GM04504 (cell line): Measurements from ENCODE around the gene ABCC10.

ENCODE experiments used
- DNase-seq: peaks from one replicate; pipeline ENCODE4 v3.0.0-alpha.2; 2012; ENCODE audit warnings: low read depth

ABCC10 gene

DNA sequence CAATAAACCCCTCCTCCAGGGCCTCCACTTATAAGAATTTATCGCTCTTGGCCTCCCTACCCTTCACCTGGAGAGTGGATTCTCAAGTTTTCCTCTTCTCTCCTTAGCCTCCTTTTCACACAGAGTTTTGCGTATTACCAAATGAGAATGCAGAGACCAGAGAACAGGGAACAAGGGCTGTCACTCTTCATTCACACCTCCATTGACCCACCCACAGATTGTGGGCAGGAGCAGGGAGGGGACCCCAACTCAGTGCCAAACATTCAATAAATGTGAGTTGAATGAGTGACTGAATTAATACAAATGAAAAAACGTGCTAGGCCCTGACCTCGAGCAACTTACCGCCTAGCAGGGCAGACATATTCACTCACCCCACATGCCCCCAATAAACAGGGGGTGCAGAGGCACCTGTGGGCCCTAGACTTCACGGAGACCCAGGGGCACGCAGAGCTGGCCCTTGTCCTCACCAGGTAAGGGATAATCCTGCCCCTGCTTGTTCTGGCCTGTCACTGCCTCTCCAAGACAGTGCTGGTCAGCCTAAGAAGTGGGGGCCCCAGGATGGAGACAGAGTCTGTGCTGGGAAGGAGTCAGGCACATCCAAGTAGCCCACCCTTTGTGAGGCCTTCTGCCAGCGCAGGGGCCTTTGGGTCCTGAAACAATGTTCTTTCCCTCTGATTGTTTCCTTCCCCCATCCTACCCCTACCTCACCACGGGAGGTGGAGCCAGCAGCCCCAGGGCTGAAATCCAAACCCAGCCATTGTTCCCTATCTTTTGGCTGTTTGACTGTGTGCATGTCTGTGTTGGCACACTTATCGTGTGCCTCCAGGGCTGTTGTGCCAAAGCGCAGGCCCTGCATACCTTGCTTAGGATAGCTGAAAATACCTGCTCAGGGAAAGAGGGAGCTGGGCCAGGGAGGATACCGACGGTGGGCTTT is 41.7 kb downstream of the ABCC10 start:
- DNase-seq = no peak

DNA sequence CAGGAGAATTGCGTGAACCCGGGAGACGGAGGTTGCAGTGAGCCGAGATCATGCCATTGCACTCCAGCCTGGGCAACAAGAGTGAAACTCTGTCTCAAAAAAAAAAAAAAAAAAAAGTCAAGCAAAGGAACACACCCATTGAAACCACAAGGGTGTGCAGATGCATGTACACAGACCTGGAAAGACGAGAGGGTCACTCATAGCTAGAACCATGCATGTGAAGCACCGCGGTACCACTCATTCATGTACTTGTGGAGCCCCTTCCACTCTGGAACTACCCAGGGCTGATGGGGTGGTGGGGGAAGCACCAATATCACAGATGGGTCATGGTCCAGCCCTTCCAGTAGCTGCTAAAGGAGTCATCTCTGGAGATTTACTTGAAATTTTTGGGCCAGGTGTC is 42.6 kb downstream of the ABCC10 start:
- no peak for DNase-seq

DNA sequence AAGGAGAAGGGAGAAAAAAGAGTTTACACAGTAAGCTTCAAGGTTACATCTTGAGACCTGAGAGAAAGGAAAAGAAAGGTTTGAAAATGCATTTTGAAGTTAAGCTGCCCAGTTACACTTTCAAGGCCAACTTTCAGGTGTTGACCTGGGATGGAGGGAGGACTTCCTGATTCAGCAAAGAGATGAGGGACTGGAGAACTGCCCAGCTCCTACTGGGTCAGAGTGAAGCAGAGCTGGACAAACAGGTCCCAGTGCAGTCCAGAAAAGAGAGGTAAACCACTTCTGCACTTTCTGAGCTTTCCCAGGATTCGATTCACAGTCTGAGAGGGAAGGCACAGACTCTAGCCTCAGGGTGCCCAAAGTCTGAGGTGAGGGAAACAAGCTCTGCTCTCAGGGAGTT is 44.1 kb downstream of the ABCC10 start:
- DNase-seq = no peak

DNA sequence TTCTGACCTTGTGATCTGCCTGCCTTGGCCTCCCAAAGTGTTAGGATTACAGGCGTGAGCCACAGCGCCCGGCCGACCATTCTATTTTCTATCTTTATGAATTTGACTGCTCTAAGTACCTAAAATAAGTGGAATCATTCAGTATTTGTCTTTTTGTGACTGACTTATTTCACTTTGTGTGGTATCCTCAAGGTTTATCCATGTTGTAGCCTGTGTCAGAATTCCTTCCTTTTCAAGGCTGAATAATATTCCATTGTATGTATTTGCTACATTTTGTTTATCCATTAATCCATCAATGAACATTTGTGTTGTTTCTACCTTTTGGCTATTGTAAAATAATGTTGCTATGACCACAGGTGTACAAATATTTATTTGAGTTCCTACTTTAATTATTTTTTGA is 45.2 kb downstream of the ABCC10 start:
- no peak for DNase-seq

DNA sequence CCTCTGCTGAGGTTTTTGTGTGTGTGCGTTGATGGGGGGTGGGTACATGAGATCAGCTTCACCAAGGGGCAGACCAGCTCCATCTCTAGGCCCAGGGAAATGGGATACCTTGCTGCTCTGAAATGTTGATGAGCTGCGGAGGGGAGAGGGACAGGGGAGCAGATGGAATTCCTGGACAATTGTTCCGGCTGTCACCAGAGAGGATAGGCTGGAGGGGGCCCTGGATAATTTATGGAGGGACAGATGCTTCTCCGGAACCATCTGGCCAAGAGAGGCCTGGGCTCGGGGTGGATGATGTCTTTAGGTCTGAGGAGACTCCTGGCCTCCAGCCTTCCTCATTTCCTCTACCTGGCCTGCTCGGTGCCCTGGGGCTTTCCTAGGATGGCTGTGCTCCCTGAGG is 48.2 kb downstream of the ABCC10 start:
- no peak for DNase-seq

DNA sequence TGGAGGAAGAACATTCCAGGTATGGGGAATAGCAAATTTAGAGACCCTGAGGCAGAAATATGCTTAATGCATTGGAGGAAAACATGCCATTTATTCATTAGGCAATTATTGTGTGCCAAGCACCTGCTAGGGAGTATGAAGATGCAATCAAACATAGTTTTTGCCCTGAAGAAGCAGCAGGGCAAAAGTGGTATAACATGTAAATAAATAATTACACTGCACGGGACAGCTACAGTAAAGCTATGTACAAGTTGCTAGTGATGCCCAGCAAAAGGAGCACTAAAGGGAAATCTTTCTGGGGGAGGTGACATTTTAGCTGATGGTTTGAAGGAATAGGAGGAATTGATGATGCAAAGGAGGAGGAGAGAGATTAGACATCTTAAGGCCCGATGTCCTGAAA is 49.4 kb downstream of the ABCC10 start:
- DNase-seq = no peak

GRCh38 chr6:43477235-43478007 is 50.1 kb downstream of the ABCC10 start, which contains the start of gene TJAP1:
TJAP1 (plus strand) TSS chr6:43477570; CDS start chr6:43499002, 21,432 bp downstream.
- no peak for DNase-seq

DNA sequence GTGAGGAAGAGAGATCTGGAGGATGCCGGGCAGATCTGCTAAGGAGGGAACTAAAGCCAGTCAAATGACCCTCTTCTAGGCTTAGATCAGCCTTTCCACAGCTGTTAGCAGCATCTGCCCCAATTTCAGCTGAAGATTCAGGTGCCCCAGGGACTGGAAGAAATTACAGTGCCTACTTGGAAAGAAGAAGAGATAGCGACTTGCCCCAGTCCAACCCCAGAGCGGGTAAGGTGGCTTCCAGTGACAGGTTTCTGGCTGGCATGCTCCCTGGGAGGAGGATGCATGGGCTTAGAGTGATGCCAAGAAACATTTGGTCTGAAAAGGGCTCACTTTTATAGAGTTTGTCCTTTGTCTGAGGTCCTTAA is 50.6 kb downstream of the ABCC10 start:
- no peak for DNase-seq

DNA sequence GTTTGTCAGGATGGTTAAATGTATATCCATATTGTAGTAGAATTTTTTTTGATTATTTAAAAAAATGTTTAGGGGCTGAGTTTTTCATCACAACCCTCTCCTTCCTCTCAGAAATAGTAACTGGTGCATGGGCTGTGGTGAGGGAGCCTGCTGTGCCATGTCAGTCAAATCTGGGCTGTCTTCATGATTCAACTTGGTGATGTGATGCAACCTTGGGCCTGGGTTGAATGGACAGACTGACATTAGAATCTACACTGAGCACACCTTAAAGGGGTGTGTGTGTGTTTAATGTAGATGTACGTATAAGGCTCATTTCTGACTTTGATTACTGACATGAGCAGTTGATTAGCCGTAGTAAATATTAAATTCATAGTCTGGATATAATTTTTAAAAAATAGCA is 53.7 kb downstream of the ABCC10 start:
- DNase-seq = no peak

DNA sequence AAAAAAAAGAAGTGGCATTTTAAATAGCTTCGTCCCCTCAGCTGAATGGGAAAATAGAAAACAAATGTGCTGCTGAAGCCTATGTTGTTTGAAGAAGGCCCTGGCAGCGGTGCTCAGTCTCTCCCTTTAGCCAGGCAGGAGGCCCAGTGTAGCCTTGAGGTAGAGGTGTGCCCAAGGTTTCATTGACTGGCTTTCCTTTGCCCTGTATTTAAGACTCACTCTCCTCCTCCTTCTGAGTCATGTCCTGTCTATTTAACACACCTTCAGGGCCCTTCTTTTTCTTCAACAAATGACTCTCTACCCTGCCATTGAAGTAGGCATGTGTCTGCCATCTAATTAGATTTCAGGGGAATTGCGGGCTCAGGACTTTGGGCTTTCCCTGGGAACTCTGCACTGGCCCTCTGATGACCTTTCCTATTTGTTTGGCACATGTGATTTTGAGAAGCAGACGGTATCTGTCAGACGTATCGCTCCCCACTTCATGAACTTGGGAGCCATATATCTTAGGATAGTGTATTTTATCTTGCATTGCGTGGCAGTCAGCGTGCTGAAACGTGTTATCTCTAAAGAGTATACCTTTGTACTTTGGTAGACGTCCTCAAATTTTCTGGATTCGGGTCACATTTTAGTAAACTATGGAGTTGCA is 54.4 kb downstream of the ABCC10 start:
- DNase-seq = no peak

DNA sequence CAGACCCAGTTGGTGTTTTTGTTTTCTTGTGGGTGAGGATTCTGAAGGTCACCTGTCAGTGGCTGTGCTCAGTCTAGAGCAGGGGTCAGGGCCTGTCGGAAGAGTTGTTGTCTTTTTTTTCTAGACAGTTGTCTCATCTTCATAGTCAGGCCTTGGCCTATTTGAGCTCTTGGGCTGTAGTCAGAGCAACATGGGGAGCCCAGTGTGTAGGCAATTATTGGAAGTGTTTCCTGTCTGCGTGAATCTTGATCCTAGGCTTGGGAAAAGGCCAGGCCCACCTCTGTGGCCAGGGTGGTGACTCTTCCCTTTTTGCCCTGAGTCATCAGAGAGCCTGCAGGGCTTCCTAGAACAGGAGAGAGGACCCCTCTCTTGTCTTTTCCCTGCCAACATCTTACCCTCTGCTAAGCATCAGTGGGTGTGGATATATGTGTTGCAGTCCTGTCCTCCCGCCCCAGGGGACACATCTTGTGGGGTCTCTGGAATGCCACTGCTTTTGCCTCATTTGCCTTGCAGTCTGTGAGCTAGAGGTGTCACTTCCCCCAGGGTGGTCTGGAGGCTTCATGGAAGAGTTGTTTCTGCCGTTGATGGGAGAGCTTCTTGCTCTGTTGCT is 61.4 kb downstream of the ABCC10 start:
- no peak for DNase-seq

- DNase-seq = no peak
Observed at GRCh38 chr6:43489277-43490072, 62.1 kb downstream of the ABCC10 start.

- no peak for DNase-seq
Observed at GRCh38 chr6:43490523-43490939, 63.2 kb downstream of the ABCC10 start.

DNA sequence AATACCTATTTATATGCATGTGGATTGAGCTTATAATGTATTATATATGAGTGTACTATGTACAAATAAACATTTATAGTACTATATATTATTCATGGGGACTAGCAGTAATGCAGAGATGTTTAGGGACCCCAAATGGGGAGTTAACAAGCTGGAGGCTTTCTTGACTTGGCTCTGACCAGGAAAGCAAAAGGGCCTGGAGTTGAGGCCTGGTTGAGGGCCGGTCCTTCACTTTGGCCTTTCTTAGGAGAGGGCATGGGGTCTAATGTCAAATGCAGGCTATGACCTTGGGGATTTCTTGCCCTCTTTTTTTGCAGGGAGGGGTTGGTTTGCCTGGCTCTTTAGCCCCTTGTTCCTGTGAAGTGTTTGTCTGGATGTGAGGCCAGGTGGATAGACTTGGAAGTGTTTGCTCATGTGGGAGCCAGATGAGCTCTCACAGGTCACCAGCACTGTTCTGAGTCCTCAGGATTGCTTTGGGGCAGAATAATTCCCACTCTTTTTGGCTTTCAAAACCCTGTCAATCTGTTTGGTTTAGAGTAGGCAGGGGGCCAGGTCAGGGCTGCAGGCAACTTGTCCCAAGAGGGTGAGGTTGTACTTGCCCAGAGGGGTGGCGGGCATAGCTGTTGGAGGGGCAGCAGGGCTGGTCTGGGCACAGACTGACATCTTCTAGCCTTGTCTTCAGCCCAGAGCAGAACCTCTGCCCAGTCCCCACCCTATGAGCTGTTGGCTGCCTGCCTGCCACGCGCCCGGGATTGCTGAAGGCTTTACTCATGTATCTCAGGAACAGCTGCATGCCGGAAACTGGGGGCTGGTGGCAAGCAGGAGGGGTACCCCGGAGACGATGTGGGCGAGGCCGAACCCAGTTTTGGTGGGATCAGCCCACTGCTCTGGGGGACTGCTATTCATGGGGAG is 64.7 kb downstream of the ABCC10 start:
- no peak for DNase-seq

DNA sequence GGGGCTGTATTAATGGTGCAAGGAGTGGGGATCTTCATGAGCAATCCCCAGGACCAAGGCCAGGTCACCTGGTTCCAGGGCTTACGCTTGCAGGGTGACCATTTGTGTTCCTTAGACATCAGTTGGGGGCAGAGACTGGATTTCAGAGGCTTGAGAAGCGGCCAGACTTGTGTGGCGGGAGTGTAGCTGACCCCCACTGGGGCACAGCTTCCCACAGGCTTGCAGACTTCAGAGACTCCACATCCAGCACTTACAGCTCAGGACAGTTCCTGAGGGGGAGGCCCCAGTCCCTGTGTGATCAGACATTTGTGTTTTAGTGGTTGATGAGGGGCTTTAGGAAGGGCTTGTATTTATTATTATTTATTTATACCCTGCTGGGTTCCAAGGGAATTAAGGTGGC is 65.3 kb downstream of the ABCC10 start:
- DNase-seq = no peak

DNA sequence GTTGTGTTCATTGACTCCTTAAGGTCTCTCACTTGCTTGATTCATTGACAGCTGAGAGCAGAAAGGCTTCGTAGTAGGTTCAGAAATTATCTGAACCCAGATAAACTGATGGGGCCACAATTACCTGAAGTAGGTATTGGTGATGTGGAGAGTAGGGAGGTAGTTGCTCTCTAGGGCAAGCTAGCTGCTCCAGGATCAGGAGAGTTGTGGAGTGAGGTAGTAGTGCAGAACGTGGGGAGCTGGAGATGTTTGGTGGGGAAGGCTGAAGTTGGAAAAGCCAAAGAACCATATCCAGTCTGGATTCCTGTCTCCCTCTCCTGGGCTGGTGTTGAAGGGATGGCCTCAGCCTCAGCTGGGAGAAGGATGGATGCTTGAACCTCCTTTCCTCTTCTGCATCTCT is 65.9 kb downstream of the ABCC10 start:
- no peak for DNase-seq

DNA sequence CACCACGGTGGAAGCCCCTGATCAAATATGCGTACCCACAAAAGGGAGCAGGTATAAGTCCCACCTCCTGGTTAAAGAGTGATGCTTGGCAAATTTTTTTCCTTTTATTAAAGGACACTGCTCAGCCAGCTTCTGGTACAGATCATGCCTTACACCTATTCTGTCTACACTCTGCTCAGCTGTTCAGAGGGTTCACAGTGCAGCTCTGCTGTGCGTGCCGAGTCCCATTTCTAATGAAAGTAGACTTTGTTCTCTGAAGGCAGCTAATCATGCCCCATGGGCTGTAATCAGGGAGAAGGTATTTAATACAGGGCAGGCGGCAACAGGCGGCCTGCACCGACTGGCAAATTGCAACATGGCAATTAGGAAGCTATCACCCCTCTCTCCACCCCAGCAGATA is 66.5 kb downstream of the ABCC10 start:
- DNase-seq = no peak

DNA sequence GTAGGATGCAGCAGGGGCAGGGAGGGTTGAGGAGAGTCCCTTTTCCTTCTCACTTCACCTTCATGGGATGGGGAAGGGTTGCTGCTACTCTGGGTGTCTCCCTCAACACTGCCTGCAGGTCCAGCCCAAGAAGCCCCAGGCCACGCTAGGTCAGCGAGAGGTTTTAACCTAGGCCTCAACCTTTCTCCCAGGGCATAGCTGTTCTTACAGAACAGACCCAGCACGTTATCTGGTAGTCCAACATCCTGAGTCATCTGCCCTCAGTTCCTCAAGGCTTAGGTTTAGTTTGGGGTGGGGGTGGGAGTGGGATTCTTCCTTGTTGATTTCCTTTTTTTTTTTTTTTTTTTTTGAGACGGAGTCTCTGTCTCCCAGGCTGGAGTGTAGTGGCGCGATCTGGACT is 67.0 kb downstream of the ABCC10 start:
- DNase-seq = no peak

DNA sequence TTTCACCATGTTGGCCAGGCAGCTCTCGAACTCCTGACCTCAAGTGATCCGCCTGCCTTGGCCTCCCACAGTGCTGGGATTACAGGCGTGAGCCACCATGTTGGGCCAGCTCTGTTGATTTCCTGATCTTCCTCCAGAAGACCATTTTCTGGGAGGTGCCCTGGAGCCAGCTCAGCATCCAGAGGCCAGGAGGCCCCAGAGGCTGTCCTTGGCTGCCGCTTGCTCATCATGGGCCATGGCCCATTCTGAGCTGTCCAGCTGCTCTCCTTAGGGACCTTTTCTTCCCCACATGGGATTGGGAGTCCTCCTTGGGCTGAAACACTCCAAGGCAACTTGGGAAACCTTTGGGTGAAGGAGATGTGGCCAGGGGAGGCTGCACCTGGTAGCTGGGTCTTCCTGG is 67.4 kb downstream of the ABCC10 start:
- no peak for DNase-seq

DNA sequence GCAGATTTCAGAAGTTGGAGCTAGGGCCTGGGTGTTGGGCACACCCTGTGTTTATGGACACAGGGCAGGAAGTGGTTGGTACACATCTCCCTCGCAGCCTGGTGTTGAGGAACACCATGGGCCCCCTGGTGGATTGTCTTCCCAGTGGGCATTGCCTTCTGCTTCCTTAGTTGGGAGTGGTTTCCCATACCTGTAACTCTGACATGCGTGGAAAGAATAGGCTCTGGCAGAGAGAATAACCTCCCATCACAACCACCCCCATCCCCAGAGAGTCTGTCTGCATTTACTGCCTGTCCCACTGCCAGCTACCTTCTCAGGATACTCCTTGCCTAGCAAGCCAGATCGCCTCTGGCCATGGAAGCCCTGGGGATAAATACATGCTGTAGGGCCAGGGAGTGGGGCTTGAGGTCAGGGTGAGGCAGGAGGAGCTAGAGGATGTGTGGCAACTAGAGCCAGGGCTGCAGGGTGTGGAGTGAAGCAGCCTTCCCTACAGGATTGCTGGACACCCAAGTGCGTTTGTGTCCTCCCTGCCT is 68.1 kb downstream of the ABCC10 start:
- no peak for DNase-seq
